NCI-H1436 (cell line): ENCODE data around the gene PCARE.

Experiments
- DNase-seq: peaks from one replicate; lab custom pipeline; 2025; lab: John Stamatoyannopoulos, UW

Gene PCARE

DNA sequence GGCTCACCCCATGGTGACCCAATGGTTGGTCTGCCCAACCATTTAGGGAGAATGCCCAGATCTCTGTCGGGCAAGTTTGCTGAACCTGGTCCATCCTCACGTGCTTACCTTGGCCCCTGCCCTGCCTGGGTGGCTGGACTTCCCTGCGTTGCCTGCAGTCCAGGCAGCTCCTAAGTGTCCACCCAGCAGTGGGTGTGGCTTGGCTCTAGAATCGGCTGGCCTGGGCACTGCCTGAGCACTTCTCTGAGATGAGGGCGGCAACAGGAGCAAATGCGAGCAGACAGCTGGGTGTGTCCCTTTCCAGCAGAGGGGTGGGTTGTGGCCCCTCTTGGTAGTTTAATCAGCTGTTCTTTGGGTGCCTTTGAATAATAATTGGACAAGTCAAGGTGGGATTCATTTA, 11.3 kb downstream of the PCARE start:
- no peak for DNase-seq

DNA sequence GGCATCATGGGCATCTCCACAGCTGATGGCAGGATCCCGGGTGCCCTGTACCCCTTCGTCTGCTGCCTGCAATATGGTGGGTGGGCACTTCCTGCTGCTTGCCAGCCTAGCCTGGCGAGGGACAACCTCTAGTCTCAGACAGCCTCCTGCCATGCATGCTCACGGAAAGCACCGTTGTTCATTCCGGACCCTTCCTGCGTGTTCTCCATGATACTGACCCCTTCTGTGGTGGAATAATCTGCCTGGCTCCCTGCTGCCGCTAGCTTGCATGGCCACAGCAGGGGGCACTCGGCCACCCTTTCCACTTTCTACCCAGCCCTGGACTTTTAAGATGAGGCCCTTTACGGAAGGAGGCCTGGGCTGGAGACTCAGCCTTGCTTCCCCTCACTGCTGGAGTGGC, 12.0 kb downstream of the PCARE start:
- DNase-seq = no peak

DNA sequence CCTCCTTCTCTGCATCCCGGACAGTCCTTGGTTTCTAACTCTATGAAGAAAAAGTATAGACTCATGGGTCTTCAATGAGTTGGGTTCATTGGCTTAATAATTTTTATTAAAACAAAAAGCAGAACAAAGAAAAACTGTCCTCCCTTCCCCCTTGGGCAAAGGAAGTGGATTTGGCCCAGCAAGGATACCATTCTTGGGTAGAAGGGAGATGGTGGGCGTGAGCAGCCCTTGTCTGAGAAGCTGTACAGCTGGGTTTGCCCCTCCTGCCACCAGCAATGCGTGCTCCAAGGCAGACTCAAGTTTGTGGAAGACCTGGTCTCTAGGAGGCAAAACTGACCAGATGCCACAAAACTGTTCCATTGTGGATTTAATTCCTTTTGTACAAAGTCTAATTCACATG, 12.7 kb downstream of the PCARE start:
- no peak for DNase-seq

DNA sequence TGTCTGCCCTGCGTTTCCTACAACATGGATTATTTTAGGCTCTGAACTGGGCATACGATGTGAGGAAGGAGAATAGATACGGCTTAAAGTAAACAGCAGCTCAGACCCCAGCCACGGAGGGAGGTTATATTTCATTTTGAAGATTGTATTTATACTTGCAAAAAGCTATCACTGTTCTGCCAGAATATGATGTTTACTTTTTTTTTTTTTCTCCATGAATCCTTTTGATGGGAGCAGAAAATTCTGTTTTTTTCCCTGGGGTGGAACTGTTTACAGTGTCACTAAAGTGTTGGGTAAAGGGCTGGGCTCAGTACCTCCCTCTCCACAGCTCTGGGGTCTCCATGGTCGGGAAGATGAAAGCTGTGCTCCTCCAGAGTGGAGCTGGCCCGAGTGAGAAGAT, 13.1 kb downstream of the PCARE start:
- no peak for DNase-seq

DNA sequence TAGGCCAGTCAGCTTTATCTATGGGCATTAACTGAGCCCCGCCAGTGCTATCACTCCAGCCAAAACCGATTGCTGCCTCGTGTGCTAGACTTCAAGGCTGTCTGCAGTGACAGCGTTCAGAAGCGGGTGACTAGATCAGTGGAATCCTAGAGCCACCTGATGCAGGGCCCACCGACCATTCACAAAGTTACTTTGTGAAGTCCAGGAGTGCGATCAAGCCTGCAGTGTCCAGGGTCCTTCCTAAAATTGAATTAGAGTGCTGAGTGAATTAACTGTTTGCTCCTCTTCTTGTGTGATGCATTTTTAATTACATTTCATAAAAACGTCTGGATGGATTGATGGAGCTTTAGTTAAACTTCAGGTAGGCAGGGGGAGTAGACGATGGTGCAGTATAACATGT, 13.9 kb downstream of the PCARE start:
- DNase-seq = no peak

DNA sequence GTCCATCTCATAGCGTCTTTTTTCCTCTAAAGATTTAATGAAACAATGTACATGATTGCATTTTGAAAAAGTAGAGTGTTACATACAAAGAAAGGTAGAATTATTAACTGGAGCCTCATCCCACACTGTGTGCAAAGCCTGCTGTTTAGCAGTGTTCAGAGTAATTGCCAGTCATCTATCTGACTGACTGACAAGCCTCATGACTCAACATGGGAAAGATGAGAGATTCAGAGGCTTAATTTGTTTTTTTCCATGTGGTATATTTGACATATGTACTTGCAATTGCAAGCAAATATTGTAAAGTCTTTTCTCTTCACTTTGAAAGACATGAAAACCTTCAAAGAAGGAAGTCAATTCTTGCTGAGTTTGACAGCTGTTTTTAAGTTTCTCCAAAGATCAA, 14.7 kb downstream of the PCARE start:
- DNase-seq = no peak

DNA sequence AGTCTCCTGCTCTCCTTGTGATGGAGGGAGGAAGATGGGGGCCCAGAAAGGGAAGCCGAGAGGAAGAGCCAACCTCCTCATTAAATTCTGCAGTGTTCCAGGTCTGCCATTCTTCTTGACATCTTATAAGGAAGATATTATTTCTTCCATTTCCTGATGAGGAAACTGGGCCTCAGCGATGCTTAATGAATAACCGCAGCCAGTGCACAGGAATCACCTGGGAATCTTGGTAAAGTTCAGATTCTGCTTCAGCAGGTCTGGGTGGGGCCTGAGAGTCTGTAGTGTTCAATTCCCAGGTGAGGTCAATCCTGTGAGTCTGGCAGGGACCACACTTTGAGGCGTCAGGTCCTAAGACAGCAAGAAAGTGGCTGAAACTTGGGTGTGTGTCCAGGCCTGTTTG, 17.3 kb downstream of the PCARE start:
- DNase-seq = no peak

DNA sequence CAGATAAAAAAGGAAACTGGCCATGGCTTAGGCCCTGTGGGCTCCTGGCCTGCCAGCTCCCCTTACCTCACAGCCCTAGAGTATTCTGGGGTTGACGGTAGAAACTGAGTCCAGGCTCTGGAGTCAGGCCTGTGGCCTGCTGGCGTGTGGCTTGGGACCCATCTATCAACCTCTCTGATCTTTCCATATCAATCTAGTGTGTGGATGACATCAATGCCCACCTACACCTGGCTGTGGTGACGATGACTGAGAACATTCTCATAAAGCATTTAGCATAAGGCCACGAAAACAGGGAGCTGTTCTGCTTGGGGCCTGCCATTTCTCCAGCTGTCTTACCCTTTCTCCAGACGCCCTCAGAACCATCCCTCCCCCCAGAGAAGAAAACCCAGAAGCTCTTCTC, 17.9 kb downstream of the PCARE start:
- DNase-seq = no peak

DNA sequence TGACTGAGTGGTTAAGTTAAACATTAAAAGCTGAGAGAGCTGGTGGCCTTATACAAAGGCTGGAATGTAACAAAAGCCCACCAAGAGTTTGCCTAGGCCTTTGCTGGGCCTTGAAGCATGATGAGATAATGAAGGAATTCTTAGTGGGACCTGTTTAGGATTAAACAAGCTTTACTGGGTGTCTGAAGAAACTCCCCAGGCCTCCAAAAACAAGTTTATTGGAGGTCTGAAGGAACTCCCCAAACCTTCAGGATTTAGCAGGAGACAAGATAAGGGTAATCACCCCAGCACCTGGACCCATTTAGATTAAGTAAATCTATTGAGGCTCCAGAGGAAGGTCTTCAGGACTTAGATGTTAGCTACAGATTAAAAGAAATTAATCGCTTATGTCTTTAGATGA, 18.7 kb downstream of the PCARE start:
- DNase-seq = no peak

DNA sequence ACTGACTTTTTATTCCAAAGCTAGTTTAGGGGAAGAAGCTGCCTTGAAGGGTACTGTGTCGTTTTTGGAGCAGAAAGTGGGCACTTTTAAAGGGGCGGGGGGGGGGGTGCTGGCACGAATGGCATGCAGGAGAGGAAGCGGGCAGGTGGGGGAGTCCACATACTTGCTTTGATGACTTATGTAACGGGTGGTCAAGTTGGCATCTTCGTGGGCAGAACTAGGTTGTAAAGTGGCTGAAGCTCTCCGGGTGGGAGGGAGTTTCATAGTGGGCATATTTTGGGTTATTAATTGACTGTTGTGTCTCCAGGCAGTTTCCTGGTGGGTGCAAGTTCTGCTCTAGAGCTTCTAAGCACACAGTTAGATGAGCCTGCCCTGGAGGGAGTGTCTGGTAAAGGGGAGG, 19.9 kb downstream of the PCARE start:
- no peak for DNase-seq

DNA sequence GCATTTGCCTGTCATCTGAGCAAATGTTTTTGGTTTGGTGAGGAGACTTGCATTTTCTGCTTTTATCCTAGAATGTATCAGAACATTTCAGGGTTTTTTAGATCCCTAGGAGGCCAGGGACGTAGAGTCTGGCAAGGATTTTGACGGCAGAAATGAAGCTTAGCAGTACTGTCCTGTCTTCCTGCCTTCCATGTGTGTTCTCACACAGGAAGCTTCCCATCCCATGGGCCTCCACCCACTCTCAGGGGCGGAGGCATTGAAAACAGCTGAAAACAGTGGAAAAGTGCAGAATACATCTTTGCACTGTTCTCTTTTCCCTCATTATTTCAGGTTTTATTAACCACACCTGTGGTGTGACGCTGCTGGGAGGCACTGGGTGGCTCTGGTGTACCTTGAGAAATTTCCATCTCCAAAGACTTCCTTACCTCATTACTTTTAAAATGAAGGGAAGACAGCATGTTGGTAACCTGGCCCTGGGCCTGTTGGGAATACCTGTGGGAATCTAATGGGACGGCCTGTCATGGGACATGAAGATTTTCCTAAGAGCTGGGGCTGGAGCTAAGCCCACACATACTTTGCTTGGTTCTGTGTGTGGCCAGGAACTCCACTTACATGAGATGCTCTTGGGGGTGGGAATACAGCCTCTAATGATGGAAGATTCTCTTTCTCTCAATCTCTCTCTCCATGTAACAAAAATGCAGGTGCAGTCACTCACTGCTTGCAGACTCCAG, 20.5 kb downstream of the PCARE start:
- DNase-seq = no peak

DNA sequence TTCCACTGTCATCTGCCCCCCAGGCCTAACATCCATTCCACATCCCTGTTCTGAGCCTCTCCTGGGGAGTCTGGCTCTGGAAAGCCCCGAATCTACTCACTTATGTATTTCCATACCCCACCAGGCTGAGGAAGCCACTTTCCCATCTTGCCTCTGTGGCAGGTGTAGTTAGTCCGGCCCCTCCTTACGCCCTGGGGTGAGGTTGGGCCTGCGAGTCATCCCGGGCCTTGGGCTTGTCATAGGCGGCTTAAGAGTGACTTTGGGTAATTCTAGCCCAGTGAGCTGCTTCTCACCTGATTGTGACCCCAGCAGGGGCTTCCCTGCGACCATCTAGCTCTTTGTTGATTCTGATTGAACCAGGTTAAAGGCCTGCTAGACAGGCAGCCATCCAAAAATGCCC, 21.1 kb downstream of the PCARE start:
- no peak for DNase-seq

DNA sequence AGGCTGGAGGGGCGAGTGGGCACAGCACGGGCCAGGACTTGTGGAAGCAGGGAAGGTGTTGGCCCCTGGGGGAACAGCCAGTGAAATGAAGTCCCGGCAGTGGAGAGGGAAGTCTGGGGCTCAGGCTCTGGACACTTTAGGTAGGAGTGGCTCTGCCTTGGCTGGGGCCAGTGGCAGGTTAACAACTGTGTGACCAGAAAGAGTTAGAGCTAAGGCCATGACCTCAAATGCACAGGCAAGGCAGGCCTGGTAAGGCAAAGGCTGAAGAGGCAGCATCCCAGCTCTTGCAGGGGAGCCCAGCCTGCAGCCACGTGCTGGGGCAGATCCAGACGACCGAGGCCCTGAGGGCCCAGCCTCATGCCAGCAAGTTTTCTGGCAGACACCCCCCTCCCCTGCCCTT, 21.5 kb downstream of the PCARE start:
- no peak for DNase-seq

DNA sequence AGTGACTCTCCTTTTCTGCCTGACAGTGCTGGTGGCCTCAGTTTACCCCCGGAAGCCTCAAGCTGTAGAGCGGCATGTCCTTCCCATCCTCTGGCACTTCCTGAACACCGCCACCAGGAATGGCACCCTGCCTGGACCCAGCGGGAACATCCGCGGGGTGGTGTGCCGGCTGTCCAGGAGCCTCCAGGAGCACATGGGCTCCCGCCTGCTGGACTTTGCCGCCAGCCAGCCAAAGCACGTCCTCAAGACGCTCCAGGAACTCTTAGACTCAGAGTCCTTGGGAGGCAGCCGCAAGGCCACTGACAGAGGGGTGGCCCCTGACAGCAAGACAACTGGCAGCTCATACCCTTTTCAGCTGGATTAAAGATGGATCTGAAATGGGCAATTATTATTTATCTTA, 22.6 kb downstream of the PCARE start:
- no peak for DNase-seq

DNA sequence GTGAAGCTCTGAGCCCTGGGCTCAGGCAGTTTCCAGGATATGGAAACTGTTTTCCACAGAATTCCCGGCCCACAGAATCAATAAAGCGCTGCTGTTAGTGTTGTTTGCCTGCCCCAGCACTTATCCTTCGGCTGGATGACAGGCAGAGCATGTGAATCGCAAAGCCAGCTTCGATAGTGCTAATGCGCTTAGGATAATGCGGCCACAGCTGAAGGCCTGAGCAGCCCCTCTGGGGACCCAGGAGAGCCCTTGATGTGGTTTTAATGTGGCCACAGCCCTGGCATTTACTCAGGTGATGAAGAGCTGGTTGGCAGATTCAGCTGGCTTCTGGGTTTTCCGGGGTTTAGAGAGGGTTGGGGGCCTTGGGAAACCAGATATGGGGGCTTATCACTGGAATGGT, 23.7 kb downstream of the PCARE start:
- DNase-seq = no peak

DNA sequence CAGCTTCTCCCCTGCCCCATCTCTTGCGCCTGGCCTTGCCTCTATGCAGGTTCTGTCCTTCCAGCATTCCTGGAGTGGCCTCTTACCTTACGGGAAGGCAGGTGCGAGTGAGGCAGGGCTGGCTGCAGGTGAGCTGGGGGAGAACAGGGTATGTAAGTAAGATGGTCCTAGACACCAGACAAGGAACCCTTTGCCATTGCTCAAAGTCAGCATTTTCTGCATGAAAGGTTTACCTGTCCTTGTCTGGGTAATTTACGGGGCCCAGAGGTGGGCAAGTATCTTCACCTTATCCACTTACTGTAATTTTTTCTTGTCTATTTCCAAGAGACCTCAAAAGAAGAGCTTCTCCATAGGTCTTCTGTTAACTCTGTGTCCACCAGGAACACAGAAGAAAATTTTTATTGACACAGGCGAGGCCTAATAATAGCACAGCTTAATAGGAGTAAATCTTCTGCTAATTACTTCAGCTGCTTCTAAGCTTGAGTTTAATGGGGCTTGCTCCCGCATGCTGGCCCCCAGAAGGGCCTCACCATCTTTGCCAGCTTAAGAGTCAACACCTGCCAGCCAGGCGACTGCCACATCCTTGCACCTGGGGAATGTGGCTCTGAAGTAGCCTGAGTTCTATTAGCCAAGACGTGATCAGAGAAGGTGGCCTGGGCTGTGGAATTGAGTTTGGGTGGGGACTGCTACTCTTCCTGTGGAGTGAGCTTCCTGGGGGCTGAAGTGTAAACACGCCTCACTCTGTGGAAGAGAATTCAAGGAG, 27.1 kb downstream of the PCARE start:
- DNase-seq = no peak

DNA sequence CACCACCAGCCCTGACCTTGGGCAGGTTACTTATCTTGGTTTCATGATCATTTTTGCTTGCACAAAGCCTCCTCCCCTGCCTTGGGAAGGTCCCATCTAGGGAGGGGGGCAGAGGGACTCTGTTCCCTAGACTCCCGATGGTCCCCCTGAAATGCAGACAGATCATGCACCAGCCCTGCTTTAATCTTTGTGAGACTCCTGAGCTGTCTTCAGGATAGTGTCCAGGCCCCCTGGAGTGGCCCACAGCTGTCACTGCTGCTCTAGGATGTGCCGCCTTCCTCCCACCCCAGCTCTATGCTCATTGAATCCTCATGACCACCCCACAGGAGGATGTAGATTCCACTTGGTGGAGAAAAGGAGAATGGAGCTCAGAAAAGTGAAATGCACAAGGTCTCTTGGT, 28.0 kb downstream of the PCARE start:
- no peak for DNase-seq

DNA sequence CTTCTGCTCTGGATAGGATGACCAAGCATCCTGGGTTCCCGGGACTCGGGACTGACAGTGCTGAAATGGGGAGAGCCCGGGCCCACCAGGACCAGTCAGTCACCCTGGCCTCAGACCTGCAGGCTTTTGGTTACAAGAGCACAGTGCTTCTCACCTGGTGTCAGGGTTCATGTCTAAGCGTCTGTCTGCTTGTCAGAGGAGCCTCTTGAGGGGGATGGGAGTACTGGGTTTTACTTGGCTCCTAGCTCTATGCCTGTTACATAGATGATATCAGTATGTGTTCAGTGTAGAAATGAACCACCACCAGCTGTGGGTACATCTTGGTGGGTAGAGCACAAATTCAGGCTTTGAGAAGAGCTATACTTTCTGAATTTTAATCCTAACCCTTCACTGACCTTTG, 29.9 kb downstream of the PCARE start:
- DNase-seq = no peak

DNA sequence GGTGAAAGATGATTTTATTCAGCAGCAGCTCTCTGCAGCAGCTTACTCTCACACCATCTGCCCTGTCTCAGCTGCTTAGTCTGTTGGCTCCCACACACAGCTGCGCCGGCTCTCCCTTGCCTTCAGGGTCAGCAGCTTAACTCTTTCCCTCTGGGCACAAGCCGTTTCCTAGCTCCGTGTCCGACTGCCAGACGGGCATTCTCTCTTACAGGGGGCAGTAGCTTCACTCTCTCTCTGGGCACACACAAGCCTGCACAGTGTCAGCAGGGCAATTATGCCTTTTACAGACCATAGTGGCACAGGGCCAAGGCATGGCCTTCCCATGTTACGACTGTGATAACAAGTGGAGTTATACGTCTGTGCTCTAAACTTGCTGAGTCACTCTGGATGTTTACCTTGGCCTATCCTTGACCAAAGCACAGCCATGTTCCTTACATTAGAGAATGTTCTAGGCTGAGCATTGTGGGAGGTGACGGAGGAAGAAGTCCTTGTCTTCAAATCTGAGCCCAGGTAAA, 31.7 kb downstream of the PCARE start:
- no peak for DNase-seq

DNA sequence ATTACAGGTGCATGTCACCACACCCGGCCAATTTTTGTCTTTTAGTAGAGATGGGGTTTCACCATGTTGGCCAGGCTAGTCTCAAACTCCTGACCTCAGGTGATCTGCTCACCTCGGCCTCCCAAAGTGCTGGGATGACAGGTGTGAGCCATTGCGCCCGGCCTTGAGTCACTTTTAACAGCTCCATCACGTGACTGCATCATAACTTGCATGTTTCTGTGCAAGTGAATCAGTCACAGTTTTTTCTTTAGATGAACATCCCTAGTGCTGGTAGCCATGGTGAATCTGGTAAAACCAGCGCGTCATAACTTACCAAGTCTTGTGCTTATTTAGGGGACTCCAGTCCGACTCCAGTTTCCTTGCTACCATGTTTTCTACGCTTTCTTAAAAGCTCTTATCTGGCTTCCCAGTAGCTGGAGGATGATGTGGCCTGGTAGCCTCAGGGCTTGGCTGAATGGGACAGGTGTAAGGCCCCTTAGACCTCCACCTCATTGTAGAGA, 33.1 kb downstream of the PCARE start:
- no peak for DNase-seq

DNA sequence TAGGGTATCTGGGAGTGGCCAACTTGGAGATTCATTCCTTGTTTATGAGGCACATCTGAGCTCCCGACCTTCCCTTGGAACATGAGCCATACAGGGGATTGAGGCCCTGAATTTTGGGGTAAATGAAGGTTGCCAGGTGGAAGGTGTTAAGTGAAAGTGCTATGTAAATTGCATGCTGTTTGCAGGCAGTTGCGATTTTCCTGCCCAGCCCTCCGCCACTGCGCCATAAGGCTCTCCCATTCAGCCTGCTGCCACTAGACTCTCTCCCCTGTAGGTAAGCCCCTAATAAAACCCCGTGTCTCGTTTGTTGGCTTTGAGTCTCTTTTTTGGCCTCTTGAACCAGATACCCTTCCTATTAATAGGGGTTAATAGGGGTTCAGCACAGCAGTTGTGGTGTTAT, 33.8 kb downstream of the PCARE start:
- no peak for DNase-seq

DNA sequence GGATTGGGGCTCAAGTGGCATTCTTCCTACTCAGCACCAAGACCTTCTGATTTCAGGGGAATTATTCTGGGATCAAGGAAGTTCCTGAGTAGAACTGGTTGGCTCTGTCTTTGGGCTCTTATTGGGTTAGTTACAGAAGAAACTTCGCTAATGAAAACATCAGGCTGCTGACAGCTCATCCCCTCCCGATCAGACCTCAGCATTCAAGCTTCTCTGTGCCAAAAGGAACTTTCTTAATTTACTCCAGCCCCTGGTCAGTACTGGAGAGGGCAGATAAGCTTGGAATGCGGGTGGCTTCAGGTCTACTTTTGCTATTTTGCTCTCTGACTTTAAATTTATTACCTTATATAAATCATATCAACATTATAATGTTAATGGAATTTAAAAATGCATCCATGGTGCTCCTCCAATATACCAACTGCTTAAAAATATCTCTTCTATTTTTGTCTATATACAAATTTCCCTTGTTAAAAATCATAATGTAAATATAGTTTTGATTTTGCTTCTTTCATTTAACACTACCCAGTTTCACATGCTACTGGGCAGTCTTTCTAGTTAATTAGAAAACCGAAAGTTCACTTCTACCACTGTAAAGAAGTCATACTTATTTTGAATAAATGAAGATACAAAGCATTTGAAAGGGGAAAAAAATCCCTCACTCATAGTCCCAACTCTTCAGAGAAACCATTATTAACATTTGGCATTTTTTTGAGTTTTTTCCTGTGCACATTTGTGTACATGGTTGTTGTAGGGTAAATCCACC, 34.4 kb downstream of the PCARE start:
- DNase-seq = no peak
